Smooth muscle cell (in vitro differentiated cells): ENCODE results near the gene KIF18B. TPM values are rescaled to one million over a fixed set of nuclear protein-coding genes. Genes with fewer than 3 reads are reported as not detected.
A peak's percentile ranks its signal among the peaks of the same experiment; 100 is the strongest.

ENCODE experiments used
- DNase-seq: peaks from one replicate; lab custom pipeline; 2025; ENCODE audit not compliant: unreplicated experiment; lab: John Stamatoyannopoulos, UW
- H2AFZ ChIP-seq: fragments of 200-600 bp; sonication (generic); 2 replicates; pipeline ENCODE4 v1.6.0; 2016; ENCODE audit warnings: antibody characterized with exemption, low read depth, mild to moderate bottlenecking
- H3F3A ChIP-seq: fragments of 200-600 bp; sonication (generic); 2 replicates; pipeline ENCODE4 v1.6.0; 2017; ENCODE audit warnings: antibody characterized with exemption, low read depth
- H3K27ac ChIP-seq: fragments of 200-600 bp; sonication (generic); 2 replicates; pipeline ENCODE4 v1.5.1; 2016; ENCODE audit warnings: low read depth, mild to moderate bottlenecking
- H3K27me3 ChIP-seq: fragments of 200-600 bp; sonication (generic); 2 replicates; pipeline ENCODE4 v1.6.1; 2016; ENCODE audit warnings: low read depth, mild to moderate bottlenecking
- H3K36me3 ChIP-seq: fragments of 200-600 bp; sonication (generic); 2 replicates; pipeline ENCODE4 v1.5.1; 2016; ENCODE audit warnings: low read depth
- H3K4me1 ChIP-seq: fragments of 200-600 bp; sonication (generic); 2 replicates; pipeline ENCODE4 v1.5.1; 2016; ENCODE audit warnings: low read depth
- H3K4me2 ChIP-seq: fragments of 200-600 bp; sonication (generic); 2 replicates; pipeline ENCODE4 v1.6.0; 2016; ENCODE audit warnings: mild to moderate bottlenecking
- H3K4me3 ChIP-seq: fragments of 200-600 bp; sonication (generic); 2 replicates; pipeline ENCODE4 v1.5.1; 2016; ENCODE audit warnings: mild to moderate bottlenecking
- H3K79me2 ChIP-seq: fragments of 200-600 bp; sonication (generic); 2 replicates; pipeline ENCODE4 v1.6.0; 2016; ENCODE audit warnings: low read depth, mild to moderate bottlenecking
- H3K9ac ChIP-seq: fragments of 200-600 bp; sonication (generic); 2 replicates; pipeline ENCODE4 v1.6.0; 2016; ENCODE audit warnings: low read depth
- H3K9me3 ChIP-seq: fragments of 200-600 bp; sonication (generic); replicated peaks from 2 replicates; pipeline ENCODE4 v1.5.1; 2016; ENCODE audit warnings: low read depth
- H4K20me1 ChIP-seq: fragments of 200-600 bp; sonication (generic); 2 replicates; pipeline ENCODE4 v1.6.0; 2016; ENCODE audit warnings: low read depth
- WGBS: methylation state at CpG from one replicate; pipeline ENCODE4 v1.1.7; 2016; ENCODE audit warnings: low lambda C conversion rate; 5-methylcytosine and 5-hydroxymethylcytosine counted together
- polyA plus RNA-seq: library from polyadenylated mRNA; unstranded; fragments of >200 nt; fragmentation: Nextera tagmentation; extraction: Ambion mirVana; gene quantifications from 2 replicates; pipeline ENCODE4 v1.2.1, GENCODE V29; 2016
- total RNA-seq: library from RNA; depleted of rRNA; stranded (reverse); fragments of >200 nt; gene quantifications from 2 replicates; pipeline ENCODE4 v1.2.3, GENCODE V29; 2014
- TF ChIP-seq, protein P1 (sequence below): fragments of 200-600 bp; sonication (generic); IDR thresholded peaks from 2 replicates; pipeline ENCODE4 v1.5.1; 2017; ENCODE audit warnings: borderline replicate concordance, mild to moderate bottlenecking, antibody characterized with exemption; ENCODE audit not compliant: insufficient read depth, poor library complexity, severe bottlenecking

Gene KIF18B
- total RNA-seq, result 2.4 and 2.7 TPM in 2 replicates
- 3.4 and 3.9 TPM in 2 replicates for polyA plus RNA-seq

GRCh38 chr17:44947461-44948314, at the start of gene KIF18B:
Gene KIF18B, minus strand, starts transcription at chr17:44947773. Its CDS starts 11,429 bp downstream, at chr17:44936344.
- Histone ChIP-seq H2AFZ (peak within 1 kb of the TSS; percentile 91), H3K27ac (no peak within 1 kb of the TSS), H3F3A (no peaks in the 10 kb centered on the region), H3K9ac (peak within 1 kb of the TSS; percentile 47), H3K9me3 (no peaks in the 10 kb centered on the region), H3K4me2 (peak within 1 kb of the TSS; percentile 88), H3K79me2 (peaks cover 45% of the 10 kb centered on the region), H3K27me3 (no peaks in the 10 kb centered on the region), H4K20me1 (no peaks in the 10 kb centered on the region), H3K4me3 (peak within 1 kb of the TSS; percentile 91), H3K36me3 (no peaks in the 10 kb centered on the region), H3K4me1 (peaks cover 13% of the 10 kb centered on the region)
- TF ChIP-seq, protein P1, sequence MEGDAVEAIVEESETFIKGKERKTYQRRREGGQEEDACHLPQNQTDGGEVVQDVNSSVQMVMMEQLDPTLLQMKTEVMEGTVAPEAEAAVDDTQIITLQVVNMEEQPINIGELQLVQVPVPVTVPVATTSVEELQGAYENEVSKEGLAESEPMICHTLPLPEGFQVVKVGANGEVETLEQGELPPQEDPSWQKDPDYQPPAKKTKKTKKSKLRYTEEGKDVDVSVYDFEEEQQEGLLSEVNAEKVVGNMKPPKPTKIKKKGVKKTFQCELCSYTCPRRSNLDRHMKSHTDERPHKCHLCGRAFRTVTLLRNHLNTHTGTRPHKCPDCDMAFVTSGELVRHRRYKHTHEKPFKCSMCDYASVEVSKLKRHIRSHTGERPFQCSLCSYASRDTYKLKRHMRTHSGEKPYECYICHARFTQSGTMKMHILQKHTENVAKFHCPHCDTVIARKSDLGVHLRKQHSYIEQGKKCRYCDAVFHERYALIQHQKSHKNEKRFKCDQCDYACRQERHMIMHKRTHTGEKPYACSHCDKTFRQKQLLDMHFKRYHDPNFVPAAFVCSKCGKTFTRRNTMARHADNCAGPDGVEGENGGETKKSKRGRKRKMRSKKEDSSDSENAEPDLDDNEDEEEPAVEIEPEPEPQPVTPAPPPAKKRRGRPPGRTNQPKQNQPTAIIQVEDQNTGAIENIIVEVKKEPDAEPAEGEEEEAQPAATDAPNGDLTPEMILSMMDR, result no peak
- WGBS, result 6% methylated on average over 58 of the region's 62 CpGs
- peak; percentile 43 for DNase-seq

GRCh38 chr17:44996304-44996703, 48.7 kb upstream of the KIF18B start:
- no peaks in the 10 kb centered on the region for H3F3A ChIP-seq
- H3K79me2 ChIP-seq, result no peaks in the 10 kb centered on the region
- TF ChIP-seq, protein P1, result no peak
- H4K20me1 ChIP-seq, result no peaks in the 10 kb centered on the region
- H3K4me3 ChIP-seq, result no peak overlapping the region
- H3K36me3 ChIP-seq, result no peaks in the 10 kb centered on the region
- H3K9me3 ChIP-seq, result peaks cover 4% of the 10 kb centered on the region
- WGBS, result 64% methylated on average over 10 of the region's 10 CpGs
- no peak overlapping the region for H3K9ac ChIP-seq
- H2AFZ ChIP-seq, result no peak overlapping the region
- no peak for DNase-seq
- no peak overlapping the region for H3K4me2 ChIP-seq
- H3K4me1 ChIP-seq, result no peaks in the 10 kb centered on the region
- H3K27ac ChIP-seq, result no peak overlapping the region
- no peaks in the 10 kb centered on the region for H3K27me3 ChIP-seq

DNA sequence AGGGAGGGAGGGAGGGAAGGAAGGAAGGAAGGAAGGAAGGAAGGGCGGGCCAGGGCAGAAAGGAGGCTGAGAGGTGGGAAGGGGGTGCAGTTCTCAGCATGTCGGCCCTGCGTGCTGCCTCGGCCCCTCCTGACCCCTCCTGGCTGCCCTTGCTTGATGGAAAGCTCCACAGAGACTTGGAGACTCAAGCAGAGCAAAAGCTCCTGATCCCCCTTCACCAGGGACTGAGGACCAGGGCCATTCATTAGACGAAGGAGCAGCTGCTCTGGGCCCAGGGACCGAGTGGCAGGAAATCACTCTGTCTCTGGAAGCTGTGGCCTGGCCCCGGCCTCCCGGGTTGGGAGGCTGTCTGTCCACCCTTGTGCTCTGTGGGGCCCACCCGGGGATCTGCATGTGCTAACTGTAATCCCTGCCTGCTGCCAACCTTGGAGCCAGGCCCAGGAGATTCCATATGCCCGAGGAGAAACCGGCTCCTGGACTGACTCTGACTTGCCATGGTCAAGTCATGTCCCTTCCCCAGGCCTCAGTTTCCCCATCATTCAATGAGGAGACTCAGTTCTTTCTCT, 47.9 kb upstream of the KIF18B start:
- H3K27ac ChIP-seq, result no peak overlapping the region
- no peak for DNase-seq
- 58% methylated on average over 11 of the region's 11 CpGs for WGBS
- no peak overlapping the region for H3K4me3 ChIP-seq
- H3K9ac ChIP-seq, result no peak overlapping the region
- TF ChIP-seq, protein P1, result no peak
- H3K4me1 ChIP-seq, result no peaks in the 10 kb centered on the region
- H3K9me3 ChIP-seq, result peaks cover 4% of the 10 kb centered on the region
- no peak overlapping the region for H2AFZ ChIP-seq
- H3F3A ChIP-seq, result no peaks in the 10 kb centered on the region
- no peaks in the 10 kb centered on the region for H3K79me2 ChIP-seq
- no peak overlapping the region for H3K4me2 ChIP-seq
- no peaks in the 10 kb centered on the region for H3K36me3 ChIP-seq
- no peaks in the 10 kb centered on the region for H4K20me1 ChIP-seq
- no peaks in the 10 kb centered on the region for H3K27me3 ChIP-seq
